Trophoblast cell (in vitro differentiated cells and primary cell): ENCODE data around the gene HOXA1.

Experiments used
- DNase-seq, 2 donors: peaks; one replicate each; pipeline ENCODE4 v3.0.0-alpha.2; 2016
- H2AFZ ChIP-seq: 2 replicates; pipeline ENCODE4 v1.6.1; 2013; ENCODE audit warnings: low read length, moderate library complexity, mild to moderate bottlenecking; ENCODE audit not compliant: insufficient read depth, poor library complexity
- H2AK5ac ChIP-seq: 2 replicates; pipeline ENCODE4 v1.6.1; 2013; ENCODE audit warnings: mild to moderate bottlenecking, low read length
- H2BK120ac ChIP-seq: 2 replicates; pipeline ENCODE4 v1.6.1; 2013; ENCODE audit warnings: low read length, mild to moderate bottlenecking, moderate library complexity; ENCODE audit not compliant: insufficient read depth, poor library complexity
- H2BK12ac ChIP-seq: 2 replicates; pipeline ENCODE4 v1.6.1; 2013; ENCODE audit warnings: mild to moderate bottlenecking, low read length, moderate library complexity
- H2BK5ac ChIP-seq: 2 replicates; pipeline ENCODE4 v1.6.1; 2013; ENCODE audit warnings: low read length, low read depth, moderate library complexity, mild to moderate bottlenecking; ENCODE audit not compliant: poor library complexity
- H3K14ac ChIP-seq: 2 replicates; pipeline ENCODE4 v1.6.1; 2013; ENCODE audit warnings: mild to moderate bottlenecking, low read length
- H3K18ac ChIP-seq: 2 replicates; pipeline ENCODE4 v1.6.1; 2013; ENCODE audit warnings: mild to moderate bottlenecking, low read length
- H3K23ac ChIP-seq: 2 replicates; pipeline ENCODE4 v1.6.1; 2013; ENCODE audit warnings: low read length
- H3K27ac ChIP-seq: 2 replicates; pipeline ENCODE4 v1.5.1; 2013; ENCODE audit warnings: low read depth, mild to moderate bottlenecking, inconsistent platforms, low read length, moderate library complexity
- H3K27me3 ChIP-seq: 2 replicates; pipeline ENCODE4 v1.6.1; 2013; ENCODE audit warnings: inconsistent platforms, mild to moderate bottlenecking, low read length, moderate library complexity; ENCODE audit not compliant: insufficient read depth
- H3K36me3 ChIP-seq, 2 experiments: 1 replicate in 1 of 2; 2 replicates in 1 of 2; pipeline ENCODE4 v1.6.1; 2013; ENCODE audit warnings: low read length in 2 of 2, mild to moderate bottlenecking in 2 of 2, moderate library complexity in 1 of 2; ENCODE audit not compliant: insufficient read depth in 2 of 2, control insufficient read depth in 1 of 2
- H3K4ac ChIP-seq: 2 replicates; pipeline ENCODE4 v1.6.1; 2013; ENCODE audit warnings: low read depth, mild to moderate bottlenecking, low read length, moderate library complexity
- H3K4me1 ChIP-seq, 2 experiments: 1 replicate in 1 of 2; 2 replicates in 1 of 2; pipeline ENCODE4 v1.6.1; 2013; ENCODE audit warnings: low read length in 2 of 2, mild to moderate bottlenecking in 2 of 2, moderate library complexity in 1 of 2; ENCODE audit not compliant: insufficient read depth in 2 of 2, control insufficient read depth in 1 of 2
- H3K4me2 ChIP-seq: 2 replicates; pipeline ENCODE4 v1.6.1; 2013; ENCODE audit warnings: inconsistent platforms, mild to moderate bottlenecking, low read length, moderate library complexity
- H3K4me3 ChIP-seq: 2 replicates; pipeline ENCODE4 v1.5.1; 2013; ENCODE audit warnings: mild to moderate bottlenecking, low read depth, low read length, inconsistent platforms
- H3K79me1 ChIP-seq: one replicate; pipeline ENCODE4 v1.6.1; 2013; ENCODE audit warnings: low read length
- H3K79me2 ChIP-seq: 2 replicates; pipeline ENCODE4 v1.6.1; 2013; ENCODE audit warnings: low read length, mild to moderate bottlenecking; ENCODE audit not compliant: control insufficient read depth, insufficient read depth, poor library complexity
- H3K9ac ChIP-seq: 2 replicates; pipeline ENCODE4 v1.6.1; 2013; ENCODE audit warnings: mild to moderate bottlenecking, low read length
- H3K9me3 ChIP-seq: 2 replicates; pipeline ENCODE4 v1.6.1; 2013; ENCODE audit warnings: low read depth, mild to moderate bottlenecking, control low read depth, inconsistent platforms, low read length; ENCODE audit not compliant: insufficient read depth
- H4K12ac ChIP-seq: 2 replicates; pipeline ENCODE4 v1.6.1; 2013; ENCODE audit warnings: low read depth, mild to moderate bottlenecking, low read length, moderate library complexity
- H4K8ac ChIP-seq: 2 replicates; pipeline ENCODE4 v1.6.1; 2013; ENCODE audit warnings: low read depth, mild to moderate bottlenecking, low read length, moderate library complexity
- H4K91ac ChIP-seq: one replicate; pipeline ENCODE4 v1.6.1; 2013; ENCODE audit warnings: low read depth, mild to moderate bottlenecking, low read length, moderate library complexity
- WGBS: extraction: QIAGEN DNeasy Blood & Tissue Kit; methylation state at CpG from one replicate; pipeline ENCODE4 v1.1.7; 2013; ENCODE audit warnings: missing lambda C conversion rate; ENCODE audit not compliant: insufficient read length, insufficient coverage; ENCODE audit errors: extremely low coverage; 5-methylcytosine and 5-hydroxymethylcytosine counted together

Gene HOXA1

DNA sequence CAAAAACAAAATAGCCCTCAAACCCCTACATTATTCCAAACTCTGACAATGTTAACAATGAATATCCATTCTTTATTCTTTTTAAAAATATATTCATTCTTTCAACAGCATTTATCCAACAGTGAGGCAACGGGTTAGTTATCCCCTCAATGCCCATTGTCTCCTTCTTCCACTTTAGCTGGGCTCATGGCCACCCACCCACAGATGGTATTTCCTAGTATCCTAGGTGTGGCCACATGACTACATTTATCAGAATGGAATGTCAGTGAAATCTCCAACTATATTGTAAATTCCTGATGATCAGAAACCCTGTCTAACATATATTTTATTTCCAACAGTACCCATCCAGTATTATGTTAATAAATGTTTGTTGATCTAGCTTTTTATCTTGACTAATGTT, 13.6 kb downstream of the HOXA1 start:
- Histone ChIP-seq H3K79me1 (no peaks in the 10 kb centered on the region), H2AK5ac (no peak overlapping the region), H2BK12ac (no peak overlapping the region), H3K4ac (no peak overlapping the region), H4K8ac (no peak overlapping the region), H3K23ac (no peak overlapping the region), H3K14ac (no peak overlapping the region), H3K4me2 (no peak overlapping the region), H3K18ac (no peak overlapping the region), H2BK120ac (no peak overlapping the region), H4K12ac (no peak overlapping the region), H3K4me3 (no peak overlapping the region), H3K79me2 (no peaks in the 10 kb centered on the region), H3K9ac (no peak overlapping the region), H2AFZ (no peak overlapping the region), H3K27ac (no peak overlapping the region), H3K36me3 (no peaks in the 10 kb centered on the region), H4K91ac (no peak overlapping the region), H3K27me3 (no peaks in the 10 kb centered on the region), H3K4me1 (peaks cover 2 to 6% of the 10 kb centered on the region in 2 experiments), H2BK5ac (no peak overlapping the region), H3K9me3 (no peaks in the 10 kb centered on the region)
- WGBS, result no CpG with 5 or more reads among the region's 1 CpG
- DNase-seq, result no peak

- H3K23ac ChIP-seq, result no peak overlapping the region
- H3K9me3 ChIP-seq, result no peaks in the 10 kb centered on the region
- H2BK120ac ChIP-seq, result no peak overlapping the region
- peaks cover 2 to 6% of the 10 kb centered on the region in 2 experiments for H3K4me1 ChIP-seq
- H3K27ac ChIP-seq, result no peak overlapping the region
- no peak overlapping the region for H3K4me3 ChIP-seq
- H2BK5ac ChIP-seq, result no peak overlapping the region
- H3K4ac ChIP-seq, result no peak overlapping the region
- no peak overlapping the region for H3K18ac ChIP-seq
- no peak overlapping the region for H3K14ac ChIP-seq
- H4K91ac ChIP-seq, result no peak overlapping the region
- peak in 1 of 2 donors; percentile 37 for DNase-seq
- no peak overlapping the region for H4K8ac ChIP-seq
- no peak overlapping the region for H4K12ac ChIP-seq
- no peaks in the 10 kb centered on the region for H3K36me3 ChIP-seq
- H3K27me3 ChIP-seq, result no peaks in the 10 kb centered on the region
- peak overlapping the region; percentile 36 for H3K4me2 ChIP-seq
- no peaks in the 10 kb centered on the region for H3K79me2 ChIP-seq
- H3K79me1 ChIP-seq, result no peaks in the 10 kb centered on the region
- no peak overlapping the region for H2AFZ ChIP-seq
- no peak overlapping the region for H2BK12ac ChIP-seq
- WGBS, result no CpG with 5 or more reads among the region's 4 CpGs
- H3K9ac ChIP-seq, result no peak overlapping the region
- no peak overlapping the region for H2AK5ac ChIP-seq
Observed at GRCh38 chr7:27080844-27081436, 14.9 kb downstream of the HOXA1 start.

DNA sequence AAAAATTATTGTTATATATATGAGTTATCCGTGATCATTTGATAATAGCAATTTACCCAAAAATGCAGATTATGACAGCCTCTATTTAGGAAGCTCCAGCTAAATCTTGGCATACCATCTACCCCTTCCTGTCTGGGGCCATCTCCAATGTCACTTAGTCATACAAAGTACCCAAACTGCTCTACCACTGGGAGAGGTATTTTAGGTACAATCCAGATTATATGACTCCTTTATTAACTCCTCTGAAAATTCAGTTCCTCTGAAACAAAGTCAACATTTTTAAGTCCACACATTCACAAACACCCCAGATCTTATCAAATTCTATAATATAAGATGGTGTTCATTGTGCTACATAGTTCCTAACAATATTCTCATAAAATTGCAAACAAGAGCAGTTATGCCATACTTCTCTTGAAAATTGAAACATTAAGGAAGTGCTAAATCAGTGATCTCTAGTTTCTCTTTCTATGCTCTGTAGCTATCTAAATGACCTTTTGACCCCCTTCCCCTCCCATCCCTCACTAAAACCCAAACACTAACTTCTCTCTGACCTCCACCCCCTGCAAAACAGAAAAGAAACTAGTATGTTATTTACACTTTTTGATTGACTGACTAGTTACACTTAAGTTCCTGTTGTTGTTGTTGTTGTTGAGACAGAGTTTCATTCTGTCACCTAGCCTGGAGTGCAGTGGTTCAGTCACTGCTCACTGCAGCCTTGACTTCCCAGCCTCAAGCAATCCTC, 16.4 kb downstream of the HOXA1 start:
- Histone ChIP-seq H3K79me1 (no peaks in the 10 kb centered on the region), H4K8ac (no peak overlapping the region), H3K4me1 (peaks cover 2 to 6% of the 10 kb centered on the region in 2 experiments), H2AFZ (no peak overlapping the region), H3K9ac (no peak overlapping the region), H2BK120ac (no peak overlapping the region), H3K18ac (no peak overlapping the region), H3K4me3 (no peak overlapping the region), H3K4me2 (no peak overlapping the region), H3K36me3 (no peaks in the 10 kb centered on the region), H3K27ac (no peak overlapping the region), H3K79me2 (no peaks in the 10 kb centered on the region), H2BK5ac (no peak overlapping the region), H4K12ac (no peak overlapping the region), H3K23ac (no peak overlapping the region), H3K9me3 (no peaks in the 10 kb centered on the region), H3K14ac (no peak overlapping the region), H2BK12ac (no peak overlapping the region), H3K4ac (no peak overlapping the region), H3K27me3 (no peaks in the 10 kb centered on the region), H4K91ac (no peak overlapping the region), H2AK5ac (no peak overlapping the region)
- no CpG with 5 or more reads among the region's 1 CpG for WGBS
- DNase-seq, result no peak

GRCh38 chr7:27078616-27079233, 17.1 kb downstream of the HOXA1 start:
- DNase-seq, result no peak
- no peak overlapping the region for H4K91ac ChIP-seq
- no peaks in the 10 kb centered on the region for H3K27me3 ChIP-seq
- H3K79me1 ChIP-seq, result no peaks in the 10 kb centered on the region
- H3K4me2 ChIP-seq, result no peak overlapping the region
- H3K14ac ChIP-seq, result no peak overlapping the region
- no peak overlapping the region for H2BK120ac ChIP-seq
- no peak overlapping the region for H3K4ac ChIP-seq
- peaks cover 2 to 6% of the 10 kb centered on the region in 2 experiments for H3K4me1 ChIP-seq
- H3K9ac ChIP-seq, result no peak overlapping the region
- no peak overlapping the region for H2BK5ac ChIP-seq
- no peak overlapping the region for H4K8ac ChIP-seq
- no peak overlapping the region for H2AK5ac ChIP-seq
- H4K12ac ChIP-seq, result no peak overlapping the region
- H3K23ac ChIP-seq, result no peak overlapping the region
- H3K27ac ChIP-seq, result no peak overlapping the region
- H3K4me3 ChIP-seq, result no peak overlapping the region
- no peak overlapping the region for H2BK12ac ChIP-seq
- H3K36me3 ChIP-seq, result no peaks in the 10 kb centered on the region
- H2AFZ ChIP-seq, result no peak overlapping the region
- H3K9me3 ChIP-seq, result no peaks in the 10 kb centered on the region
- H3K79me2 ChIP-seq, result no peaks in the 10 kb centered on the region
- H3K18ac ChIP-seq, result no peak overlapping the region
- whole genome bisulfite sequencing, result no CpG with 5 or more reads among the region's 5 CpGs
